Karpas-422 (cell line): ENCODE data around the gene MATN1. TPM values are rescaled to one million over a fixed set of nuclear protein-coding genes. Genes with fewer than 3 reads are reported as not detected.

ENCODE experiments used
- DNase-seq: peaks from one replicate; pipeline ENCODE4 v3.0.0-alpha.2; 2015
- H2AFZ ChIP-seq: fragments of 200-600 bp; sonication (generic); 2 replicates; pipeline ENCODE4 v1.6.1; 2014; ENCODE audit warnings: antibody characterized with exemption, low read length, mixed read lengths
- H3K27ac ChIP-seq: fragments of 200-600 bp; sonication (generic); 2 replicates; pipeline ENCODE4 v1.5.1; 2014; ENCODE audit warnings: mild to moderate bottlenecking, low read length, moderate library complexity
- H3K27me3 ChIP-seq: fragments of 200-600 bp; sonication (generic); 2 replicates; pipeline ENCODE4 v1.6.1; 2014; ENCODE audit warnings: low read length, mixed read lengths
- H3K36me3 ChIP-seq: fragments of 200-600 bp; sonication (generic); 2 replicates; pipeline ENCODE4 v1.6.1; 2014; ENCODE audit warnings: low read length, mixed read lengths; ENCODE audit not compliant: insufficient read depth
- H3K4me1 ChIP-seq: fragments of 200-600 bp; sonication (generic); 2 replicates; pipeline ENCODE4 v1.6.1; 2014; ENCODE audit warnings: mild to moderate bottlenecking, low read length, mixed read lengths
- H3K4me2 ChIP-seq: fragments of 200-600 bp; sonication (generic); 2 replicates; pipeline ENCODE4 v1.6.1; 2014; ENCODE audit warnings: low read length, low read depth, mild to moderate bottlenecking; ENCODE audit not compliant: poor library complexity, severe bottlenecking
- H3K4me3 ChIP-seq: fragments of 200-600 bp; sonication (generic); 2 replicates; pipeline ENCODE4 v1.5.1; 2014; ENCODE audit warnings: mild to moderate bottlenecking, antibody characterized with exemption, low read length, mixed read lengths
- H3K79me2 ChIP-seq: fragments of 200-600 bp; sonication (generic); 2 replicates; pipeline ENCODE4 v1.6.1; 2014; ENCODE audit warnings: mild to moderate bottlenecking, low read length, mixed read lengths
- H3K9ac ChIP-seq: fragments of 200-600 bp; sonication (generic); 2 replicates; pipeline ENCODE4 v1.6.0; 2014; ENCODE audit warnings: low read length
- H3K9me2 ChIP-seq: fragments of 200-600 bp; sonication (generic), shearing (Covaris generic); replicated peaks from 2 replicates; pipeline ENCODE4 v1.6.0; 2014; ENCODE audit warnings: mild to moderate bottlenecking, low read length, moderate library complexity; ENCODE audit not compliant: insufficient read depth
- H3K9me3 ChIP-seq: fragments of 300-700, 200-600 bp; sonication (generic); 2 replicates; pipeline ENCODE4 v1.6.1; 2014; ENCODE audit warnings: low read length, mixed read lengths
- H4K20me1 ChIP-seq: fragments of 200-600 bp; sonication (generic); 2 replicates; pipeline ENCODE4 v1.6.1; 2014; ENCODE audit warnings: mild to moderate bottlenecking, antibody characterized with exemption, low read length, low read depth; ENCODE audit not compliant: insufficient read depth
- total RNA-seq: library from RNA; depleted of rRNA; stranded (reverse); fragments of >200 nt; shearing (Covaris generic); gene quantifications from 2 replicates; pipeline ENCODE4 v1.2.3, GENCODE V29; 2014; ENCODE audit warnings: low replicate concordance

Gene MATN1
- total RNA-seq, 1 experiment from 2014 or later = 0.19 TPM

- Histone ChIP-seq H3K9me2 (no peaks in the 10 kb centered on the region), H3K9me3 (no peaks in the 10 kb centered on the region), H3K4me1 (peaks cover 79% of the 10 kb centered on the region), H2AFZ (no peak overlapping the region), H3K27ac (no peak overlapping the region), H3K27me3 (no peaks in the 10 kb centered on the region), H3K4me3 (no peak overlapping the region), H3K9ac (0 out of 2 replicates have a peak overlapping the region, but pooled peaks have one; percentile 11), H3K79me2 (peaks cover 7% of the 10 kb centered on the region), H4K20me1 (peaks cover 18% of the 10 kb centered on the region; the same call in 1 of the 2 replicates), H3K4me2 (peak overlapping the region; percentile 36), H3K36me3 (no peaks in the 10 kb centered on the region)
- DNase-seq = no peak
These were observed 36.4 kb upstream of the MATN1 start for GRCh38 chr1:30759718-30760281.

- no peak overlapping the region for H3K27ac ChIP-seq
- H3K36me3 ChIP-seq = no peaks in the 10 kb centered on the region
- H3K4me1 ChIP-seq = peaks cover 88% of the 10 kb centered on the region
- H3K9me3 ChIP-seq = no peaks in the 10 kb centered on the region
- peaks cover 18% of the 10 kb centered on the region; the same call in 1 of the 2 replicates for H4K20me1 ChIP-seq
- H3K79me2 ChIP-seq = peaks cover 7% of the 10 kb centered on the region
- peak; percentile 76 for DNase-seq
- H3K9ac ChIP-seq = no peak overlapping the region
- H3K27me3 ChIP-seq = no peaks in the 10 kb centered on the region
- no peaks in the 10 kb centered on the region for H3K9me2 ChIP-seq
- H3K4me2 ChIP-seq = no peak overlapping the region
- H2AFZ ChIP-seq = no peak overlapping the region
- no peak overlapping the region for H3K4me3 ChIP-seq
These were observed 35.5 kb upstream of the MATN1 start for GRCh38 chr1:30758785-30759380.

GRCh38 chr1:30758121-30758688 is 34.8 kb upstream of the MATN1 start:
- H4K20me1 ChIP-seq = peaks cover 18% of the 10 kb centered on the region; the same call in 1 of the 2 replicates
- H3K9ac ChIP-seq = peak overlapping the region; percentile 85
- no peaks in the 10 kb centered on the region for H3K9me2 ChIP-seq
- no peaks in the 10 kb centered on the region for H3K9me3 ChIP-seq
- H3K4me2 ChIP-seq = peak overlapping the region; percentile 76
- H2AFZ ChIP-seq = no peak overlapping the region
- H3K4me3 ChIP-seq = peak overlapping the region; percentile 71
- no peaks in the 10 kb centered on the region for H3K27me3 ChIP-seq
- no peaks in the 10 kb centered on the region for H3K36me3 ChIP-seq
- peaks cover 95% of the 10 kb centered on the region for H3K4me1 ChIP-seq
- no peak for DNase-seq
- peak overlapping the region; percentile 99 for H3K27ac ChIP-seq
- peaks cover 9% of the 10 kb centered on the region for H3K79me2 ChIP-seq

GRCh38 chr1:30757352-30758120 is 34.2 kb upstream of the MATN1 start, which contains the start of gene LAPTM5:
LAPTM5 (minus strand) TSS chr1:30757774; CDS start chr1:30757745, 29 bp downstream.
- Histone ChIP-seq H3K4me2 (peak within 1 kb of the TSS; percentile 76), H3K4me3 (peak within 1 kb of the TSS; percentile 71), H3K9me3 (no peaks in the 10 kb centered on the region), H3K9me2 (no peaks in the 10 kb centered on the region), H3K9ac (peak within 1 kb of the TSS; percentile 85), H3K27ac (peak within 1 kb of the TSS; percentile 99), H3K36me3 (no peaks in the 10 kb centered on the region), H3K27me3 (no peaks in the 10 kb centered on the region), H3K4me1 (peaks cover 95% of the 10 kb centered on the region), H3K79me2 (peaks cover 11% of the 10 kb centered on the region), H2AFZ (no peak within 1 kb of the TSS), H4K20me1 (peaks cover 18% of the 10 kb centered on the region; the same call in 1 of the 2 replicates)
- peak; percentile 75 for DNase-seq

- Histone ChIP-seq H2AFZ (no peak overlapping the region), H3K4me3 (peak overlapping the region; percentile 71)
These were observed 33.4 kb upstream of the MATN1 start for GRCh38 chr1:30756545-30757351.

GRCh38 chr1:30756206-30756544 is 32.8 kb upstream of the MATN1 start:
- no peaks in the 10 kb centered on the region for H3K36me3 ChIP-seq
- no peak overlapping the region for H2AFZ ChIP-seq
- peak overlapping the region; percentile 71 for H3K4me3 ChIP-seq
- DNase-seq = no peak
- H3K9me3 ChIP-seq = no peaks in the 10 kb centered on the region
- H3K27me3 ChIP-seq = no peaks in the 10 kb centered on the region
- no peaks in the 10 kb centered on the region for H3K9me2 ChIP-seq
- H3K9ac ChIP-seq = peak overlapping the region; percentile 85
- H3K79me2 ChIP-seq = peaks cover 16% of the 10 kb centered on the region
- peaks cover 14% of the 10 kb centered on the region; the same call in 1 of the 2 replicates for H4K20me1 ChIP-seq
- peak overlapping the region; percentile 99 for H3K27ac ChIP-seq
- peaks cover 95% of the 10 kb centered on the region for H3K4me1 ChIP-seq
- peak overlapping the region; percentile 76 for H3K4me2 ChIP-seq

More at GRCh38 chr1:30756545-30757351, 33.4 kb upstream of the MATN1 start:
- Histone ChIP-seq H3K4me2 (peak overlapping the region; percentile 76), H3K79me2 (peaks cover 16% of the 10 kb centered on the region), H3K27ac (peak overlapping the region; percentile 99), H3K36me3 (no peaks in the 10 kb centered on the region), H3K9me2 (no peaks in the 10 kb centered on the region), H3K4me1 (peaks cover 95% of the 10 kb centered on the region), H3K27me3 (no peaks in the 10 kb centered on the region), H4K20me1 (peaks cover 17% of the 10 kb centered on the region; the same call in 1 of the 2 replicates), H3K9ac (peak overlapping the region; percentile 85), H3K9me3 (no peaks in the 10 kb centered on the region)
- DNase-seq = peak; percentile 84

- Histone ChIP-seq H3K79me2 (peaks cover 16% of the 10 kb centered on the region), H3K36me3 (no peaks in the 10 kb centered on the region), H3K27me3 (no peaks in the 10 kb centered on the region), H3K9ac (peak overlapping the region; percentile 85), H2AFZ (no peak overlapping the region), H3K9me3 (no peaks in the 10 kb centered on the region), H3K4me3 (peak overlapping the region; percentile 71), H3K27ac (peak overlapping the region; percentile 99), H3K9me2 (no peaks in the 10 kb centered on the region), H3K4me2 (peak overlapping the region; percentile 76), H4K20me1 (peaks cover 14% of the 10 kb centered on the region; the same call in 1 of the 2 replicates), H3K4me1 (peaks cover 95% of the 10 kb centered on the region)
- no peak for DNase-seq
These were observed 32.4 kb upstream of the MATN1 start for GRCh38 chr1:30755746-30756145.
